Suppressor macrophage treated with lipopolysaccharide for 1 hour (primary cell): ENCODE measurements around the gene CEP19.
A peak's percentile ranks its signal among the peaks of the same experiment; 100 is the strongest.
"Not testable (repeated sequence)": the region's sequence is repeated elsewhere in the genome, so short reads cannot be mapped to it uniquely, and the experiment has no call there.

Experiments
- DNase-seq, 3 donors: peaks; one replicate each; pipeline ENCODE4 v3.0.0-alpha.2; 2020 to 2022

The CEP19 gene, protein sequence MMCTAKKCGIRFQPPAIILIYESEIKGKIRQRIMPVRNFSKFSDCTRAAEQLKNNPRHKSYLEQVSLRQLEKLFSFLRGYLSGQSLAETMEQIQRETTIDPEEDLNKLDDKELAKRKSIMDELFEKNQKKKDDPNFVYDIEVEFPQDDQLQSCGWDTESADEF

DNA sequence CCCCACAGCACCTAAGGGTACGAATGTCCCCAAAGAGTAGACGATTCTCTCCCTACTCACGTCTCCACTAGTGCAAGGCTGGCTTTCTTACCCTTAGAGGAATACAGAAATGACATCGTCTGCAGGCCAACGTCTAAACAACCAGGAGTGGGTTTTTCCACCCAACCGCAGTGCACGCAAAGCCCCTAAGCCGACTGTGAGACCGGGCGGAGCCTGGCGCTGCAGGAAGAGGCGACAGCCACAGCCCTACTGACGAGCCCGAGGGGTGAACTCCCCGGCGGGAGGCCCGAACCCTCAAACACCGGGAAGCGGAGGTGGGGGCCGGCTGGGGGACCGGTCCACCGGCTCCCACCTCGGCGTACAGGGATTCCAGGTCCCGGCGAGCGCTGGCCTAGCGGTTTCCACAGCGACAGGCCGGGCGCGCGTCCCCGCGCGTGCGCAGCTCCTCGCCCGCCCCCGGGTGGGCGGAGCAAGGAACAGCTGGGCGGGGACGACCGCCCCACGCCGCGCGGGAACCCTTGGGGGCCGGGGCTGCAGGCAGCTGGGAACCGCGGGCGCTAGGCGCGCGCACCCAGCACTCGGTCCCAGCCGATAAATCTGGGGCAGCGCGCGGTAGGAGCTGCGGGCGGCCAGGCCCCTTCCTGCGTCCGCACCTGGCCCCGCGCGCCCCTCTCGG is at the start of gene CEP19, which contains the start of gene PIGX:
CEP19 (minus strand) TSS at position 413 of the 676 bp plus-strand sequence. CDS start 3,593 bp downstream, outside the sequence.
PIGX (plus strand) TSS at position 540 of the 676 bp plus-strand sequence.
- peak; percentile 91 to 98 (median 96) for DNase-seq

DNA sequence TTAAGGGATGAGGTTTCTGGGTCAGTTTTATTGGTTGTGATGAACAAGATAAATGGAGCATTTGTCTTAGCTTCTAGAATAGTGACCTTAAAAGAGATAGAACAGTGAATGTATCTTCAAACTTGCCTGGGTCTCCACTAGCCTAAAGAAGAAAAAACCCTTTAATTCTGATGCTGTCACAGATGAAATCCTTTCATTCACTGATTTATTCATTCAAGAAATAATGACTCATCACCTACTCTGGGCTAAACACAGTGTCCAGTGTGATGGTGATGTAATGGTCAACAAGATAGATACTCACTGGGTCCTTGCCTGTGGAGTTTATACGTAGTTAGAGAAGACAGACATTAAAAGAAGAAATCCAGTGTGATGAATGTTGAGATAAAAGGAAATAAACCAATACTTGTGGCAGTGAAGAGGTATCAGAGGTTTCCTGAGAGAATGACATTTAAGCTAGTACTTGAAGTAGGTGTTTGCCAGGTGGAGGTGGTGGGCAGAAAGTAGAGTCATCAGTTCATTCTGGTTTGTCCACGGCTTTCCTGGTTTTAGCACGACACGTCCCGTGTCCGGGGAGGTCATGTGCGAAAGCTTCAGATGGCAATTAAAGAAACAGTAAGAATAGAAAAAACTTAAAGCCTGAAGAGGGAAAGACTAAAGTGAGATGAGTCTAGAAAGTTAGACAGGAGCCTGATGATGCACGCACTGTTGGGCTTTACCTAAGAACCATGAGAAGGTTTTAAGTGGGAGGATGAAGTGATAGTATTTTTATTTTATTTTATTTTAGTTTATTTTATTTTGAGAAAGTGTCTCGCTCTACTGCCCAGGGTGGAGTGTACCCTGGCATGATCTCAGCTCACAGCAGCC is 46.1 kb upstream of the CEP19 start:
- peak; percentile 44 to 81 (median 72) for DNase-seq

DNA sequence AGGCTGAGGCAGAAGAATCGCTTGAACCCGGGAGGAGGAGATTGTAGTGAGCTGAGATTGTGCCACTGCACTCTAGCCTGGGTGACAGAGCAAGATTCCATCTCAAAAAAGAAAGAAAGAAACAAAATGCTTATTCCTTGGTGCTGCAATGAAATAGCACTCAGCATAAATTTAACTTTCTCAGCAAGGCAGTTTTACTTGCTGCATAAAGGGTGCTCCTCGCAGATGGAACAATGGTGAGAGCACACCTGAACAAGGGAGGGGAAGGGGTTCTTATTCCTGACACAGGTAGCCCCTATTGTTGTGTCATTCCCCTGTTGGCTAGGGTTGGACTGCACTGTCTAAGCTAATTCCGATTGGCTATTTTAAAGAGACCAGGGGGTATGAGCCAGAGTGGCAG is 44.7 kb upstream of the CEP19 start:
- DNase-seq: no peak

DNA sequence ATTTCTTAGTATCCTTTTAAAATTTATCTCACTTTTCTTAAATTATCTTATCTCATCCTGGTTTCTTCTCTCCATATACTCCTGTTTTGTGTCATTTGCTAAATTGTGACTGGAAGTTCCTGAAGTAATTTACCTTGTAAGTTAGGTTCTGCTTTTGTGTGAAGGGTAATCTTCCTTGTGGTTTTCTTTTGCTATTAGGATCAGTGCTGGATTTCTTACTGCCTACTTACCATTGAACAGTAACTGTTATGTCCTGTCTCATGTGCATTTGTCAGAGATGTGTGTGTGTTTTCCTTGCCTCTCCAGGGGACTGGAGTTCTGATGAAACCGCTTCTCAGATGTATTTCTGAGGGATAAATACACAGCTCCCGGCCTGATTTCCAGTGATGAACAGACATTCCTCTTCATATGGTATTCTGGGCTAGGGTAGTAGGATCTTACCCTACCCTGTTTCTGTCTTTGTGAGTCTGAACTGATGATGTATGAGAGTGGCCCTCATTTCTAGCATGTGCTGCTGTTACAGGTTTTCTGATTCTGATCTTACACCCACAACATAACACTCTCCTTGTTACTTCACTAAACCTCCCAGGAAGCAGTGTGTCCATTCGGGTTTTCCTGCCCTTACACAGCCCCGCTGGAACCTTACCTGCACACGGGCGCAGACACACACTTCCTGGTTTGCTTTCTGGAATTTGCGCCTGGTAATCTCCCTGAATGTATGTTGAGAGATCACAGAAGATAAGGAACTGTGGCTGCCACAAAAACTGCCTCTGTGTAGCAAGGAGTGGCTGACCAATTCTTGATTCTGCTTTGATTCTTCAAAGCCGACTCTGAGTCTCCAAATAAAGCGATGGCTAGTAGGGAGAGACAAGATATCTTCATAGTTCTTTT is 42.3 kb upstream of the CEP19 start:
- no peak for DNase-seq

DNA sequence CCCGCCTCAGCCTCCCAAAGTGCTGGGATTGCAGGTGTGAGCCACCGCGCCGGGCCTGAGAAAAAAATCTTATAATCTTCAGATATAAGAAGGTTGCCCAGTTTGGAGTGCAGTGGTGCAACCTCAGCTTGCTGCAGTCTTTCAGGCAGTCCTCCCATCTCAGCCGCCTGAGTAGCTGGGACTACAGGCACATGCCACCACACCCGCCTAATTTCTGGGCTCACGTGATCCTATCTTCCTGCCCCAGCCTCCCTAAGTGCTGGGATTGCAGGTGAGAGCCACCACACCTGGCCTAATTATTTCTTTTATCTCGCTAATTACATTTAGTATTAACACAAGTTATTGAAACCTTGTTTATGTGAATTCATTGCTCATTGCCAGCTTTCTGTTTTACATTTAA is 41.2 kb upstream of the CEP19 start:
- DNase-seq: no peak

DNA sequence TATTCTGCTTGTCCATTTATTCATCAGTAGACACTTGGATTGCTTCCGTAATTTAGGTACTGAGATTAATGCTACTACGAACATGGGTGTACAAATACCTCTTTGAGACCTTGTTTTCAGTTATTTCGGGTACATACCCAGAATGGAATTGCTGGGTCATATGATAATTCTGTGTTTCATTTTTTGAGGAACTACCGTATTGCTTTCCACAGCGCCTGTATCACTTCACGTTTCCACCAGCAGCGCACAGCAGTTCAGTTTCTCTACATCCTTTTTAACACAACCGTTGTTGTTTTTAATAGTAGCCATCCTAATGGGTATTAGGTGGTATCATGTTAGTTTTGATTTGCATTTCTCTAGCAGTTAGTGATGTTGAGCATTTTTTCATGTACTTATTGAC is 37.1 kb upstream of the CEP19 start:
- DNase-seq: peak; percentile 41 to 65 (median 50)

DNA sequence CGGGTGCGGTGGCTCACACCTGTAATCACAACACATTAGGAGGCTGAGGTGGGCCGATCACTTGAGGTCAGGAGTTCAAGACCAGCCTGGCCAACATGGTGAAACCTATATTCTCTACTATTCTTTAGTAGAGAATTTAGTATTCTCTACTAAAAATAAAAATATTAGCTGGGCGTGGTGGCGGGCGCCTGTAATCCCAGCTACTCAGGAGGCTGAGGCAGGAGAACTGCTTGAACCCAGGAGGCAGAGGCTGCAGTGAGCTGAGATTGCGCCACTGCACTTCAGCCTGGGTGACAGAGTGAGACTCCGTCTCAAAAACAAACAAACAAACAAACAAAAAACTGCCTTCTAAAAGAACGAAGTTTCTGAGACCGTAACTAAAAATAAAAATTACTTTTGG is 31.5 kb upstream of the CEP19 start:
- not testable (repeated sequence) for DNase-seq

DNA sequence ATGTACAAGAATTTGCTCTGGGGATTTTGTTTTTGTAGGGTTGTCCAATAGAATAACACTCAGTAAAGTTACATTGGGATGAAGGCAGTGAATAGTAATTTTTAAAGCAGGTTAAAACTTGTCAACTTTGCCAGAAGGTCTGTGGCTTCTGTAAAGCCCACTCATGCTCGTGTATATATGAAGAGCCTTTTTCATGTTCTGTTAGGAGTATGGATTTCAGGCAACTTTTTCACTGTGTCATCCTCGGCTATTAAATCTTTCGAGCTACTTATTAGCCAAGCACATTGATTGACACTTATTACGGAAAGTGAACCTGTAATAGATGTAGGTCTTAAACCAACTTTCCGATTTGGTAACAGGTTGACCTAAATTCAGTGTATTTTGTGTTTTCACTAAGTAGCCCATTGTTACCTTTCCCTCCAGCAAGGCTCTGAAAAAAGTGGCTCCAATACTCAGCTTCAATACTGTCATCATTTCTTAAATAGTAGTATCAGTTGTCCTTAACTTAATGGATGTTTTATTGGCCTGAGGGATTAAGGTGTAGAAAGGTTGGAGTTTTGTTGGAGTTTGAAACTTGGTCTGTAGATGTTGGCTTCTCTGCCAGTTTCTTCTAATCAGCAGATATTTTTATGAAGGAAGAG is 29.3 kb upstream of the CEP19 start:
- DNase-seq: no peak

DNA sequence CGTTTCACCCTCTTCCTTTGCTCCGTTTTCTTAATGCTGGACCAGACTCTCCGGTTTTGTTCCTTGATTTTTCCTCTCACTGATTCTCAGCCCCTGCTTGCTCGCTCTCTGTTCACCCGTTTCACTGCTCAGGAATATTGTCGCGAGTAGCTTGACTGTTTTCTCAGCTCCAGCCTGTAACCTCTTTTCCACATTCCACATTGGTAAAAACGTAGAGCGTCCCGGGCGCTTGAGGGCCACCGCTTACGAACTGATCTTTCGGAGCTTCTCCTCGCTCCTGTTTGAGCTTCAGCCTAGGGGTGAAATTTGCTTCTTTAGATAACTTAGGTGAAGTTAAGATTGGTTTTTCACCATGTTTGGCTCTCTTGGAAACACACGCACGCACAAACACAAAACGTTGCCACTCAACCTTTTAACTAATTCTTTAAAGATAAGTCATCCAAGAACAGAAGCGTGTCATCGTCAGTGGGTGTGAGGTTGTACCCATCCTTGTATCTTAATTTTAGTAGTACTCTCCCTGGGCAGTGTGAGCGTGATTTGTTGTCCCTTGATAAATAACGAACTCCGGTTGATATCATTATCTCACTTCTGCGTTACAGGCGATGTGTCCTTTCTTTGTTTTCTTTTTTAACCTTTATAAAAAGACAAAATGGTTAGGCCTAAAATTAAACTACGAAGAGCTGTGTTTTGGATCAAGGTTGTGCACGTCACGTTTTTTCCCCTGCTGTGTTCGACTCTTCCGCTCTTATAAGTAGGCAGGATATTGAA is 28.6 kb upstream of the CEP19 start:
- peak; percentile 48 to 65 (median 60) for DNase-seq

DNA sequence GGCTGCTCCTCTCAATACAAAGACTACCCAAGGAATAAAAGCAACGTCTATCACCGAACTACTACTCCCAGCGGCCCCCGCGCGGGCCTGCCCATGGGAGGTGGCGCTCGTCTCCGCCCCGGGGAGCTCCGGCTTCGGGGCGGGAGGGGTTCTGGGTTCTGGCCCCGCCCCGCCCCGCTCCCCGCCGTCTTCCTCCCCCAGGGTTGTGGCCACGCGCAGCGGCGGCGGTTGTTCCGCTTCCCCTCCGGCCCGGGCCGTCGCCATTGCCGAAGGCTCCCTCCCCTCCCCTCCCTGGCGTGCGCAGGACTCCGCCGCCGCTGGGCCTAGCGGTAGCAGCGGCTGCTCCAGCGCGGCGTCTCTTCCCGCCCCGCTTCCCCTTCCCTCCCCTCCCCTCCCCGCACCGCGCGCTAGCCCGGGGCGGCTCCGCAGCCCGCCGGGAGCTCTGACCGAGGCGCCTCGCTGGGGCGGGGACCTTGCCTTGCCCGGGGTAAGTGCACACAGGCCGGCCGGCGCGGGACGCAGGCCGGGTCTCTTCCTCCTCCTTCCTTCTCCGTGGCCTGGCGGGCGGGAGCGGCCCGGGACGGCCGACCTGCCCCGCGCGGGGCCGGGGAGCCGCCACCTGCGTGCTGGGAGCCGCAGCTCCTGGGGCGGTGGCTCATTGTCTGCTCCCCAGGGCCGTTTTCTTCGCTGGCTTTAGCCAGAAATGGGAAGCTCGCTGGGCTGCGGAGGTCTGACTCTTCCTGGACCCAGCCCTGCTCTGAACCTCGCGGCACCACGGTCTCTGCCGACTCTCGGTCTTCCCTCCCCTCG is 27.8 kb upstream of the CEP19 start, which contains the start of gene PAK2:
PAK2 (plus strand) TSS at position 187 of the 810 bp plus-strand sequence. CDS start 42,790 bp downstream, outside the sequence.
- DNase-seq: peak; percentile 95 to 99 (median 97)

DNA sequence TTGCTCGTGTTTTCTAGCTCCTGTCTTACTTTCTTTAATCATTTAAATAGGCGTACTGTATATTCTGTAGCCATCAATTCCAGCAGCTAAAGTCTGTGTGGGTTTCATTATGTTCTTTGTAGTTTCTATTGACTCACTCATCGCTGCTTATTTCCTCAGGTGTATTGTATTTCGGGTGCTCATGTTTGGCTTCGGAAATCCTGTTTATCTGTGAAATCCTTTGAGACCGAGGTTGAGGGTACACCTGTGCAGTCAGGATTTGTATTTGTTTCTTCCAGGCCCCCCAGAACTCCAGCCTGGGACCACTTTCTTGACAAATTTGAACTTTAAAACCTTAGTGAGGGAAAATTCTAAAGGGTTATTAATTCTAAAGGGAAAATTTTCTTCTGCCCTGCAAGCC is 25.6 kb upstream of the CEP19 start:
- no peak for DNase-seq

DNA sequence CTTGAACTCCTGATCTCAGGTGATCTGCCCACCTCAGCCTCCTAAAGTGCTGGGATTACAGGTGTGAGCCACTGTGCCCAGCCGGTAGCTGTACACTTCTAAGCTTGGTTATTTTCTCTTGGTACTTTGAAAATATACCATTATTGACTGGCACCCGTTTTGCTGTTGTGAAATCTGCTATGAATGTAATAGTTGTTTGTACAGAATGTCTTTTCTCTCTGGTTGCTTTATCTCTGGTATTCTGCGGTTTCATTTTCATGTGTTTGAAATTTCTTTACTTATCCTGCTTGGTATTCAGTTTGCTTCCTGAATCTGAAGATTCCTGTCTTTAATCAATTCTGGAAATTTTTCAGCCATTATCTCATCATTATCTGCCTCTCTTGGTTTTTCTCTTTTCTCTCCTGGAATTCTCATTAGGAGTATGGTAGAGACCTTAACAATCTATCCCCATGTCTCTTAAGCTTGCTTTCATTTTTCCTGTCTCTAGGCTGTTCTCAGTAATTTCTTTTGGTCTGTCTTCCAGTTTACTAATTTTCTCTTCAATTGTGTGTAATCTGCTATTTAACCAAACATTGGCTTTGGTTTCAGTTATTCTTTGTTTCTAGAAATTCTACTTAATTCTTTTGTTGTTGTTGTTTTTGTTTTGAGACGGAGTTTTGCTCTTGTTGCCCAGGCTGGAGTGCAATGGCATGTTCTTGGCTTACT is 24.8 kb upstream of the CEP19 start:
- DNase-seq: no peak

DNA sequence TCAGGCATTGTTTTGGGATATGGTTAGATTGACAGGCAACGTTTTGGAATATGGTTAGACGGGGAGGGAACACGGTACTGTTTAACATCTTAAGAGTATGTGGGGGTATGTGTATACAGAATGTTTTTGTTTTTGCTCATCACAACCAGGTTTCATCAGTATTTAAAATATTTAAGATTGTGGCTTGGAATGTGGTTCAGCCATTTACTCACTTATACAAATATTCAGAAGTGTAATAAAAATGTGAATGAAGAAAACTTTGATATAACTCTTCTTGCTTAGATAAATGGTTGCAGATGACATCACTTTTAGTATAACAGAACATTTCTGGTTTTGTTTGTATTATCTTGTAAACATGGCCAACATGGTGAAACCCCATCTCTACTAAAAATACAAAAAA is 23.7 kb upstream of the CEP19 start:
- DNase-seq: no peak

DNA sequence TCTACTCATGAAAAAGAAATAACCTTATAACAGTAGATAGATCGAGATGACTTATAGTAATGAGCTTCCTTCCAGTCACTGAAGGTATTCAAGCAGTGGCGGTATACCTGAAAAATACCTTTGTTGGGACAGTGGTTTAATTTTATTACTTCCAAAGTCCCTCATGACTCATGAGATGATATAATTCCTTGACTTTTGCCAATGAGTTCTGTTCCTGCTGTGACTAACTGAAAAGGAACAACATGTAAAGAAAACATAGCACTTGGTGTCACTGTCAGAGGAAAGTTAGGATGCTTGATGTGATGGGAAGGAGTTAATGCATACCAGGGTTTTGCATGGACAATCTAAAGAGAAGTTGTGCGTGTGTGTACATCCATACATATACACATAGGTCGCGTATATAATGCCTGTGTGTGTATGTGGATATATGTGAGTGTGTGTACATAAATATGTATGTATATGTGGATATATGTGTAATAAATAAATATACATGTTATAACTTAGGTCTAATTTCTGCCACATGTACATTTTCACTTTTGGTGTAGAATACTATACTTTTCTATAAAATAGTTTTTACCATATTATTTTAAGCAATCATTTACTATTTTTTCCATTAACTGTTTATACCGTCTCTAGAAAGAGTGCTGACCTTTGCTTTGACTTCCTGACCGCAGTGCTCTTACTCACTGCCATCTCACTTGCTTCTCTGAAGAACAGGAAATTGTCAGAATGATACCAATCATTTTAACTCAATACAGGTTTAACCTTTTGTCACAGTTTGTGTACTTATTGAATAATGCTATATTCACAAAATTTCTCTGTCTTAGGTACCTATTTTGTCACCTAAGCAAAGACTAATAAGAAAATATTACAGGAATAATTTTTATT is 15.0 kb upstream of the CEP19 start:
- peak in 1 of 3 donors; percentile 20 for DNase-seq

DNA sequence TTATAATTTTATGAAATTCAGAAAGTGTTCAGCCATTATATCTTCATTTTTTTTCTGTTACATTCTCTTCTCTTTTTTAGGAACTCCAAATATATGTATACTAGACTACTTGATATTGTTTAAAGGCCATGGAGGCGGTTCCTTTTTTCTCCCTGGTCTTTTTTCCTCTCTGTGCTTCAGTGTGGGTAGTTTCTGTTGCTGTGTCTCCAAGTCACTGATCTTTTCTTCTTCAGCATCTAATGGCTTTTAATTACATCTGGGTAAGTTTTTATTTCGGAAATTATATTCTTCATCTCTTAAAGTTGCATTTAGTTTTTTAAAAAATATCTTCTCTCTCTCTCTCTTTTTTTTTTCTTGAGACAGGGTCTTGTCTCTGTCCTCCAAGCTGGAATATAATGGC is 9.0 kb upstream of the CEP19 start:
- DNase-seq: no peak

DNA sequence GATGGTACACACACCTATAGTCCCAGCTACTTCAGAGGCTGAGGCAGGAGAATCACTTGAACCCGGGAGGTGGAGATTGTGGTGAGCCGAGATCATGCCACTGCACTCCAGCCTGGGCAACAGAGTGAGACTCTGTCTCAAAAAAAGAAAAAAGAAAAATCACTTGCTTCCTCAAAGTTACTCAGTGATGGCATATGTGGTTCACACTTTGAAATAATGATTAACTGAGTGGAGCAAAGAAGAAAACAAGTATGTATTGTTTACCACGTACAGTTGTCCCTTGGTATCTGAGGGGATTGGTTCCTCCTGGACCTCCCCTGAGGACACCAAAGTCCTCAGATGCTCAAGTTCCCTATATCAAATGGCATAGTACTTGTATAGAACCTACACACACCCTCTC is 5.1 kb upstream of the CEP19 start:
- DNase-seq: not testable (repeated sequence)

DNA sequence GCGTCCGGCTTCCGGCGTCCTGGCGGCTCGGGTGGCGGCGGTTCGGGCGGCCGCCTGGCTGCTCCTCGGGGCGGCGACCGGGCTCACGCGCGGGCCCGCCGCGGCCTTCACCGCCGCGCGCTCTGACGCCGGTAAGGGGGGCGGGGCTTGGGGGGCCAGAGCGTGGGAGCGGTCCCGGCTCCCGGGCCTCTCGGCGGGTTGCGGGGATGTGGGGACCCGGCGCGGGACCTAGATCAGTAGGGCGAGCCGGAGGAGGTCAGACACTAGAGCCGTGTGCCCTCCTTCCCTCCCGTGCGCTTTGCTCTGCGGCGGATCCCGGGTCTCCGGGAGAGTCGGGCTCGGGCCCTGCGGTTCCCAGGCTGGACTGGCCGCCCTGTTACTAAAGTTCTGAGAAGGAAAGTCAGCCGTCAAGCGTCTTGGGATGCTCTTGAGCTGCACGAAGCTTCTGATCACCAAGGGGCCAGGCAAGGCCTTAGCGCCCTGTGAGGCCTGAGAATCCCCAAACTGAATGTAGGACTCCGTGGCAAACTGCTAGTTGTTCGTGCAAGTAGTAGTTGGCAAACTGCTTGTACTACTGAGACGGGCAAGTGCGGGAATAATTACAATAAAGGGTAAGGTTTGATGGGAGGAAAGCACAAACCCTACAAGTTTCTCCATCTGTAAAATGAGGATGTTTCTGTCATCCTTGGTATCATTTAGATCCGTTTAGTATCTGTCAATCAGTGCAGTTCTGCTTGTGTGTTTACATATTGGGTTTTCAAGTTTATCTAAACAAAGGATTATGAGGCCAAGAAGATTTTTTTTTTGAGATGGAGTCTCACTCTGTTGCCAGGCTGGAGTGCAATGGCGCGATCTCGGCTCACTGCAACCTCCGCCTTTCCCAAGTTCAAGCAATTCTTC is 714 bp upstream of the CEP19 start:
- peak; percentile 64 to 91 (median 79) for DNase-seq
